NCI-H1092 treated with DMSO at 0.1 percent for 48 hours (cell line): Measurements from ENCODE around the gene SASH1.
"Not testable (repeated sequence)": the region's sequence is repeated elsewhere in the genome, so short reads cannot be mapped to it uniquely, and the experiment has no call there.

Experiments used
- DNase-seq: peaks from one replicate; lab custom pipeline; 2025; lab: John Stamatoyannopoulos, UW

Gene SASH1

GRCh38 chr6:148329596-148330381 lies 12.8 kb upstream of the SASH1 start:
- DNase-seq: no peak

- no peak for DNase-seq
Measured at GRCh38 chr6:148332088-148332487, 10.6 kb upstream of the SASH1 start.

GRCh38 chr6:148336901-148337300 lies 5.7 kb upstream of the SASH1 start:
- DNase-seq: no peak

GRCh38 chr6:148339766-148340165 lies 2.9 kb upstream of the SASH1 start:
- DNase-seq: no peak

GRCh38 chr6:148340586-148341297 lies 1.9 kb upstream of the SASH1 start:
- DNase-seq: no peak

- no peak for DNase-seq
Measured at GRCh38 chr6:148342100-148342349, 613 bp upstream of the SASH1 start.

GRCh38 chr6:148343047-148343782 lies 577 bp downstream of the SASH1 start:
- DNase-seq: no peak

GRCh38 chr6:148345176-148345575 lies 2.5 kb downstream of the SASH1 start:
- DNase-seq: no peak

GRCh38 chr6:148345578-148345977 lies 2.9 kb downstream of the SASH1 start:
- no peak for DNase-seq

GRCh38 chr6:148346681-148347440 lies 4.2 kb downstream of the SASH1 start:
- DNase-seq: no peak

GRCh38 chr6:148347441-148348054 lies 4.9 kb downstream of the SASH1 start:
- no peak for DNase-seq

GRCh38 chr6:148348335-148348734 lies 5.7 kb downstream of the SASH1 start:
- DNase-seq: no peak

GRCh38 chr6:148348778-148349177 lies 6.1 kb downstream of the SASH1 start:
- no peak for DNase-seq

GRCh38 chr6:148349466-148349865 lies 6.8 kb downstream of the SASH1 start:
- no peak for DNase-seq

- no peak for DNase-seq
Measured at GRCh38 chr6:148351309-148351708, 8.7 kb downstream of the SASH1 start.

- DNase-seq: not testable (repeated sequence)
Measured at GRCh38 chr6:148352421-148352820, 9.8 kb downstream of the SASH1 start.

- DNase-seq: no peak
Measured at GRCh38 chr6:148358196-148358785, 15.7 kb downstream of the SASH1 start.

GRCh38 chr6:148359228-148359627 lies 16.6 kb downstream of the SASH1 start:
- no peak for DNase-seq

GRCh38 chr6:148364056-148364824 lies 21.6 kb downstream of the SASH1 start:
- DNase-seq: no peak

- no peak for DNase-seq
Measured at GRCh38 chr6:148365041-148365440, 22.4 kb downstream of the SASH1 start.
